Stomach (tissue), 9 donors: ENCODE data around the gene CLCNKA. TPM values are rescaled to one million over a fixed set of nuclear protein-coding genes. Genes with fewer than 3 reads are reported as not detected.
"Not testable (repeated sequence)": the region's sequence is repeated elsewhere in the genome, so short reads cannot be mapped to it uniquely, and the experiment has no call there.

ENCODE experiments used
- DNase-seq, 2 donors: peaks; one replicate each; pipeline versions ENCODE4 v3.0.0 to v3.0.0-alpha.2; 2013 to 2019
- H3K27ac ChIP-seq, 5 donors: fragments of 200-600 bp in 4 of 5; sonication (generic) in 4 of 5; one replicate each; pipeline ENCODE4 v1.5.1; 2013 to 2019; ENCODE audit warnings: mild to moderate bottlenecking in 1 of 5, moderate library complexity in 1 of 5
- H3K27me3 ChIP-seq, 3 donors: fragments of 200-600 bp; sonication (generic); one replicate each; pipeline ENCODE4 v1.5.1; 2017 to 2019; ENCODE audit warnings: mixed run types in 1 of 3
- H3K36me3 ChIP-seq, 4 donors: fragments of 200-600 bp; sonication (generic); 1 replicate in 3 of 4; 2 replicates in 1 of 4; pipeline ENCODE4 v1.5.1; 2016 to 2019
- H3K4me1 ChIP-seq, 4 donors: fragments of 200-600 bp; sonication (generic); one replicate each; pipeline ENCODE4 v1.5.1; 2016 to 2019
- H3K4me3 ChIP-seq, 4 donors: fragments of 200-600 bp; sonication (generic) in 3 of 4; one replicate each; pipeline ENCODE4 v1.5.1; 2016 to 2019; ENCODE audit warnings: mild to moderate bottlenecking in 1 of 4
- H3K9me3 ChIP-seq, 4 donors: fragments of 200-600 bp; sonication (generic); one replicate each; pipeline ENCODE4 v1.5.1; 2016 to 2019
- CTCF ChIP-seq, 7 experiments: fragments of 450-650 bp in 4 of 7; fragments of 200-600 bp in 3 of 7; sonication (generic) in 3 of 7; IDR thresholded peaks; one replicate each; pipeline ENCODE4 v1.5.1; 2016 to 2019; ENCODE audit warnings: antibody characterized with exemption in 7 of 7, control low read depth in 2 of 7, mild to moderate bottlenecking in 1 of 7
- EP300 ChIP-seq: sonication (generic); formaldehyde crosslinking; IDR thresholded peaks from one replicate; pipeline ENCODE4 v1.6.1; 2017; ENCODE audit warnings: antibody characterized with exemption
- POLR2A ChIP-seq, 4 donors: fragments of 450-650 bp; IDR thresholded peaks; one replicate each; pipeline ENCODE4 v1.6.1; 2016; ENCODE audit warnings: antibody characterized with exemption in 4 of 4, control low read depth in 2 of 4, mild to moderate bottlenecking in 1 of 4, moderate library complexity in 1 of 4
- POLR2AphosphoS5 ChIP-seq, 3 donors: sonication (generic); formaldehyde crosslinking; IDR thresholded peaks; one replicate each; pipeline ENCODE4 v1.6.1; 2016; ENCODE audit warnings: antibody characterized with exemption in 3 of 3
- WGBS, 5 donors: extraction: QIAGEN DNeasy Blood & Tissue Kit in 3 of 5; methylation state at CpG; one replicate each; pipeline versions ENCODE4 v1.1.5 to v1.1.7; 2013 to 2018; 5-methylcytosine and 5-hydroxymethylcytosine counted together
- intact Hi-C: fragments of 100-400 bp; cut with DNase I; formaldehyde crosslinking; loops from one replicate; pipeline ENCODE4 v1.15.1; 2023; ENCODE audit warnings: low total_unique reads
- polyA plus RNA-seq, 3 donors: library from polyadenylated mRNA; stranded (reverse); fragments of 200-250 nt; gene quantifications; one replicate each; pipeline ENCODE4 v1.2.3, GENCODE V29; 2013
- total RNA-seq, 5 donors: library from RNA; depleted of rRNA; stranded (reverse); fragments of >200 nt; gene quantifications; one replicate each; pipeline versions ENCODE4 v1.1.0 to v1.2.3, GENCODE V29; 2014 to 2016
- donor health status: healthy with polysubstance abuse.
- donor health status: Bipolar disorder and iron deficiency.
- donor health status: healthy.

The CLCNKA gene
- total and polyA plus RNA-seq, 8 donors = 0.55 to 16.1 (median 4.5) TPM; not detected in 2

GRCh38 chr1:16026723-16027484, 5.1 kb downstream of the CLCNKA start:
- TF ChIP-seq CTCF (IDR thresholded peaks at IDR 0.05) (no peak), POLR2A (IDR thresholded peaks at IDR 0.05) (no peak), POLR2AphosphoS5 (IDR thresholded peaks at IDR 0.05) (no peak), EP300 (no peak)
- intact Hi-C loops = no loop called here
- DNase-seq = peak; percentile 37 to 68
- H3K36me3 ChIP-seq = no peaks in the 10 kb centered on the region
- peaks cover 0 to 37% (median 17%) of the 10 kb centered on the region in 3 donors for H3K27me3 ChIP-seq
- H3K4me1 ChIP-seq = peaks cover 9 to 14% (median 12%) of the 10 kb centered on the region in 4 donors
- WGBS, 5 donors = 11 to 24% (median 13%) methylated on average over 9 to 33 of the region's 33 CpGs
- peak overlapping the region; percentile 30 to 34 (median 31) for H3K4me3 ChIP-seq
- peak overlapping the region in 1 of 5 donors; percentile 65 for H3K27ac ChIP-seq
- no peaks in the 10 kb centered on the region for H3K9me3 ChIP-seq

GRCh38 chr1:16028237-16029002, 6.6 kb downstream of the CLCNKA start:
- H3K4me3 ChIP-seq = no peak overlapping the region
- H3K4me1 ChIP-seq = peaks cover 9 to 23% (median 19%) of the 10 kb centered on the region in 4 donors
- H3K9me3 ChIP-seq = no peaks in the 10 kb centered on the region
- no peak overlapping the region for H3K27ac ChIP-seq
- intact Hi-C loops = no loop called here
- no peak for TF ChIP-seq EP300
- no peak for TF ChIP-seq CTCF (IDR thresholded peaks at IDR 0.05)
- no peak for TF ChIP-seq POLR2A (IDR thresholded peaks at IDR 0.05)
- no peak for TF ChIP-seq POLR2AphosphoS5 (IDR thresholded peaks at IDR 0.05)
- no peaks in the 10 kb centered on the region for H3K36me3 ChIP-seq
- DNase-seq = no peak
- WGBS, 5 donors = 57 to 61% (median 61%) methylated on average over 18 to 19 of the region's 19 CpGs
- H3K27me3 ChIP-seq = peaks cover 0 to 38% (median 17%) of the 10 kb centered on the region in 3 donors

GRCh38 chr1:16029003-16029268, 7.1 kb downstream of the CLCNKA start:
- H3K9me3 ChIP-seq, H3K36me3 ChIP-seq, H3K4me3 ChIP-seq, DNase-seq, H3K27ac ChIP-seq, intact Hi-C loops: not testable (repeated sequence)
- Histone ChIP-seq H3K4me1 (peaks cover 9 to 23% (median 19%) of the 10 kb centered on the region in 4 donors), H3K27me3 (peaks cover 0 to 38% (median 17%) of the 10 kb centered on the region in 3 donors)
- WGBS, 5 donors = 63 to 86% (median 72%) methylated on average over 6 to 13 of the region's 13 CpGs

- Histone ChIP-seq H3K27ac (no peak overlapping the region), H3K36me3 (no peaks in the 10 kb centered on the region), H3K9me3 (no peaks in the 10 kb centered on the region), H3K27me3 (peaks cover 0 to 38% (median 17%) of the 10 kb centered on the region in 3 donors), H3K4me3 (no peak overlapping the region), H3K4me1 (peaks cover 9 to 23% (median 19%) of the 10 kb centered on the region in 4 donors)
- no peak for DNase-seq
- TF ChIP-seq POLR2A (IDR thresholded peaks at IDR 0.05) (no peak), POLR2AphosphoS5 (IDR thresholded peaks at IDR 0.05) (no peak), EP300 (no peak), CTCF (IDR thresholded peaks at IDR 0.05) (no peak)
- 57 to 100% (median 90%) methylated on average over 1 of the region's 1 CpG for WGBS, 5 donors
- intact Hi-C loops = no loop called here
Measured at GRCh38 chr1:16029288-16029687, 7.5 kb downstream of the CLCNKA start.
